PC-9 (cell line): ENCODE data around the gene PPEF1. TPM values are rescaled to one million over a fixed set of nuclear protein-coding genes. Genes with fewer than 3 reads are reported as not detected.

Source experiments
- BruUV-seq: library from RNA; stranded (reverse); fragments of 400-500 nt; replicated peaks from 2 replicates; lab custom pipeline; 2021; lab: Mats Ljungman, UMichigan
- CTCF ChIA-PET: fragments of 300-600 bp; sonication (Branson Sonifier 250); formaldehyde crosslinking; loops from one replicate; lab custom pipeline; 2022; ENCODE audit warnings: antibody characterized with exemption; lab: Charles Lee
- POLR2A ChIA-PET: fragments of 300-600 bp; sonication (Branson Sonifier 250); formaldehyde crosslinking; loops from one replicate; lab custom pipeline; 2022; ENCODE audit warnings: antibody characterized with exemption; ENCODE audit not compliant: unreplicated experiment; lab: Charles Lee
- DNase-seq, 2 experiments: peaks; one replicate each; pipeline versions ENCODE4 v3.0.0 to v3.0.0-alpha.2; 2015 to 2022; ENCODE audit warnings: mixed read lengths in 1 of 2
- H2AFZ ChIP-seq: fragments of 200-600 bp; sonication (generic); 2 replicates; pipeline ENCODE4 v1.8.1; 2017; ENCODE audit warnings: antibody characterized with exemption
- H3F3A ChIP-seq: fragments of 200-600 bp; sonication (generic); 2 replicates; pipeline ENCODE4 v1.8.1; 2017; ENCODE audit warnings: antibody characterized with exemption, mild to moderate bottlenecking, low read depth; ENCODE audit not compliant: insufficient read depth
- H3K27ac ChIP-seq: fragments of 200-600 bp; sonication (generic); 2 replicates; pipeline ENCODE4 v1.6.1; 2016; ENCODE audit warnings: mixed run types
- H3K27me3 ChIP-seq: fragments of 200-600 bp; sonication (generic); 2 replicates; pipeline ENCODE4 v1.6.1; 2016; ENCODE audit warnings: low read depth, mixed run types; ENCODE audit not compliant: insufficient read depth
- H3K36me3 ChIP-seq: fragments of 200-600 bp; sonication (generic); 2 replicates; pipeline ENCODE4 v1.6.1; 2016; ENCODE audit warnings: low read depth, mixed run types
- H3K4me1 ChIP-seq: fragments of 200-600 bp; sonication (generic); replicated peaks from 2 replicates; pipeline ENCODE4 v1.6.1; 2016; ENCODE audit warnings: mixed run types; ENCODE audit not compliant: insufficient read depth
- H3K4me2 ChIP-seq: fragments of 200-600 bp; sonication (generic); 2 replicates; pipeline ENCODE4 v1.6.1; 2017; ENCODE audit warnings: mixed run types
- H3K4me3 ChIP-seq: fragments of 200-600 bp; sonication (generic); 2 replicates; pipeline ENCODE4 v1.6.1; 2016; ENCODE audit warnings: mixed run types
- H3K79me2 ChIP-seq: fragments of 200-600 bp; sonication (generic); 2 replicates; pipeline ENCODE4 v1.6.1; 2017; ENCODE audit warnings: low read depth, mixed run types
- H3K9me2 ChIP-seq: fragments of 200-600 bp; sonication (generic); 2 replicates; pipeline ENCODE4 v1.8.1; 2017; ENCODE audit warnings: mild to moderate bottlenecking; ENCODE audit not compliant: insufficient read depth
- H3K9me3 ChIP-seq: fragments of 200-600 bp; sonication (generic); 2 replicates; pipeline ENCODE4 v1.8.1; 2016; ENCODE audit warnings: low read depth; ENCODE audit not compliant: insufficient read depth
- H4K20me1 ChIP-seq: fragments of 200-600 bp; sonication (generic); 2 replicates; pipeline ENCODE4 v1.8.1; 2017; ENCODE audit not compliant: insufficient read depth
- CTCF ChIP-seq: fragments of 200-600 bp; sonication (generic); conservative IDR thresholded peaks from 2 replicates; pipeline ENCODE4 v1.6.1; 2017; ENCODE audit warnings: mixed run types, antibody characterized with exemption, mild to moderate bottlenecking, moderate library complexity
- EZH2 ChIP-seq: fragments of 200-600 bp; sonication (generic); IDR thresholded peaks from 2 replicates; pipeline ENCODE4 v1.8.0; 2017; ENCODE audit warnings: antibody characterized with exemption, low read depth
- intact Hi-C: fragments of 100-400 bp; cut with micrococcal nuclease; formaldehyde crosslinking; loops from one replicate; pipeline ENCODE4 v1.10.0; 2022; ENCODE audit not compliant: unreplicated experiment
- total RNA-seq: library from RNA; stranded (reverse); gene quantifications from 2 replicates; pipeline ENCODE4 v1.2.3, GENCODE V29; 2021

Gene PPEF1
- total RNA-seq, 1 experiment from 2014 or later: not detected

GRCh38 chrX:18792828-18793227 lies 85.4 kb downstream of the PPEF1 start:
- no peaks in the 10 kb centered on the region for H3K9me3 ChIP-seq
- no peaks in the 10 kb centered on the region for H3K9me2 ChIP-seq
- no peak overlapping the region for H3K27ac ChIP-seq
- TF ChIP-seq EZH2: no peak
- TF ChIP-seq CTCF: no peak
- no peaks in the 10 kb centered on the region for H3K4me1 ChIP-seq
- H2AFZ ChIP-seq: no peak overlapping the region
- no peaks in the 10 kb centered on the region for H3K79me2 ChIP-seq
- no peaks in the 10 kb centered on the region for H3F3A ChIP-seq
- H4K20me1 ChIP-seq: no peaks in the 10 kb centered on the region
- BruUV-seq: no TSS peak
- CTCF ChIA-PET: no interaction called here
- H3K27me3 ChIP-seq: no peaks in the 10 kb centered on the region
- H3K4me2 ChIP-seq: no peak overlapping the region
- DNase-seq: no peak
- intact Hi-C loops: no loop called here
- H3K4me3 ChIP-seq: no peak overlapping the region
- POLR2A ChIA-PET: no interaction called here
- no peaks in the 10 kb centered on the region for H3K36me3 ChIP-seq

- CTCF ChIA-PET: no interaction called here
- Histone ChIP-seq H3K9me3 (no peaks in the 10 kb centered on the region), H3K9me2 (no peaks in the 10 kb centered on the region), H2AFZ (no peak overlapping the region), H3K79me2 (no peaks in the 10 kb centered on the region), H4K20me1 (no peaks in the 10 kb centered on the region), H3K4me3 (no peak overlapping the region), H3F3A (no peaks in the 10 kb centered on the region), H3K27ac (no peak overlapping the region), H3K27me3 (no peaks in the 10 kb centered on the region), H3K4me2 (no peak overlapping the region), H3K4me1 (no peaks in the 10 kb centered on the region), H3K36me3 (no peaks in the 10 kb centered on the region)
- POLR2A ChIA-PET: no interaction called here
- intact Hi-C loops: no loop called here
- BruUV-seq: no TSS peak
- TF ChIP-seq EZH2 (no peak), CTCF (no peak)
- no peak for DNase-seq
Measured at GRCh38 chrX:18793601-18794089, 86.2 kb downstream of the PPEF1 start.

GRCh38 chrX:18797141-18797540 lies 89.7 kb downstream of the PPEF1 start:
- no peaks in the 10 kb centered on the region for H3K79me2 ChIP-seq
- intact Hi-C loops: no loop called here
- BruUV-seq: no TSS peak
- no peaks in the 10 kb centered on the region for H3K9me3 ChIP-seq
- H3K27me3 ChIP-seq: no peaks in the 10 kb centered on the region
- POLR2A ChIA-PET: no interaction called here
- CTCF ChIA-PET: no interaction called here
- no peaks in the 10 kb centered on the region for H3K4me1 ChIP-seq
- no peak overlapping the region for H3K27ac ChIP-seq
- no peaks in the 10 kb centered on the region for H3K9me2 ChIP-seq
- H3K36me3 ChIP-seq: no peaks in the 10 kb centered on the region
- no peaks in the 10 kb centered on the region for H3F3A ChIP-seq
- no peak overlapping the region for H3K4me2 ChIP-seq
- no peaks in the 10 kb centered on the region for H4K20me1 ChIP-seq
- no peak for DNase-seq
- no peak overlapping the region for H2AFZ ChIP-seq
- no peak overlapping the region for H3K4me3 ChIP-seq
- TF ChIP-seq CTCF (no peak), EZH2 (no peak)
